Measurements from ENCODE around the gene TENM4.

DNA sequence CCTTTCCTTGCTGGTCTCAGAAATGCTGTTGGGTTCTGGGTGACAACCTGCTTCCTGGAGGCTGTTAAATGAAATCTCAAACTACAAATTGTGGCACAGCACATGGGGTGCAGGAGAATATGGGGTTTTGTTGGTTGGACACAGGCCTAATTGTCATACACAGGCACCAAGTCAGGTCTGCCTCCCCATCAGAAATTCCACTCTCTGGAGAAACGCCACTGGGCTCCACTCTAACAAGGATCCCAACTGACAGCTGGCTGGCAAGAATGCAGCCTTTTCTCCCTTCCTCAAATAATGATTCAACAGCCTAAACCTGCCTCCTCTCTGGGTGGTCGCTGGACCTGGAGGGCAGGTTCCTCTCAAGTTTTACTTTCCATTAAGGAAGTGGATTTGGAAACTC lies 688.3 kb downstream of the TENM4 start:
- TF ChIP-seq REST (IDR thresholded peaks at IDR 0.05; ENCODE audit: borderline replicate concordance) (no peak), EP300 (conservative IDR thresholded peaks at IDR 0.05; ENCODE audit: poor library complexity, severe bottlenecking) (no peak), MXI1 (conservative IDR thresholded peaks at IDR 0.05; ENCODE audit: poor library complexity, severe bottlenecking) (no peak), EZH2 (IDR thresholded peaks at IDR 0.05; ENCODE audit: borderline replicate concordance, insufficient read depth, low read length, poor library complexity, severe bottlenecking) (no peak), RAD21 (conservative IDR thresholded peaks at IDR 0.05) (no peak), TAF1 (IDR thresholded peaks at IDR 0.05; ENCODE audit: low read depth) (no peak), SMC3 (conservative IDR thresholded peaks at IDR 0.05; ENCODE audit: poor library complexity) (no peak), POLR2AphosphoS5 (IDR thresholded peaks at IDR 0.05) (no peak)
- TF ChIP-seq, protein P1, sequence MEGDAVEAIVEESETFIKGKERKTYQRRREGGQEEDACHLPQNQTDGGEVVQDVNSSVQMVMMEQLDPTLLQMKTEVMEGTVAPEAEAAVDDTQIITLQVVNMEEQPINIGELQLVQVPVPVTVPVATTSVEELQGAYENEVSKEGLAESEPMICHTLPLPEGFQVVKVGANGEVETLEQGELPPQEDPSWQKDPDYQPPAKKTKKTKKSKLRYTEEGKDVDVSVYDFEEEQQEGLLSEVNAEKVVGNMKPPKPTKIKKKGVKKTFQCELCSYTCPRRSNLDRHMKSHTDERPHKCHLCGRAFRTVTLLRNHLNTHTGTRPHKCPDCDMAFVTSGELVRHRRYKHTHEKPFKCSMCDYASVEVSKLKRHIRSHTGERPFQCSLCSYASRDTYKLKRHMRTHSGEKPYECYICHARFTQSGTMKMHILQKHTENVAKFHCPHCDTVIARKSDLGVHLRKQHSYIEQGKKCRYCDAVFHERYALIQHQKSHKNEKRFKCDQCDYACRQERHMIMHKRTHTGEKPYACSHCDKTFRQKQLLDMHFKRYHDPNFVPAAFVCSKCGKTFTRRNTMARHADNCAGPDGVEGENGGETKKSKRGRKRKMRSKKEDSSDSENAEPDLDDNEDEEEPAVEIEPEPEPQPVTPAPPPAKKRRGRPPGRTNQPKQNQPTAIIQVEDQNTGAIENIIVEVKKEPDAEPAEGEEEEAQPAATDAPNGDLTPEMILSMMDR (IDR thresholded peaks at IDR 0.05; ENCODE audit: poor library complexity, severe bottlenecking): no peak
